CD4-positive, CD25-positive, alpha-beta regulatory T cell (primary cell): ENCODE measurements around the gene CDK12. TPM values are rescaled to one million over a fixed set of nuclear protein-coding genes. Genes with fewer than 3 reads are reported as not detected.
"Not testable (repeated sequence)": the region's sequence is repeated elsewhere in the genome, so short reads cannot be mapped to it uniquely, and the experiment has no call there.

ENCODE experiments used
- ATAC-seq, 2 donors: fragments of 150-1000 bp; cut with Tn5 transposase; one replicate each; pipeline ENCODE4 v1.10.0; 2021; ENCODE audit warnings: low read depth in 2 of 2, moderate number of reproducible peaks in 2 of 2, moderate library complexity in 1 of 2
- DNase-seq, 3 donors: peaks; one replicate each; pipeline versions ENCODE4 v3.0.0 to v3.0.0-alpha.2; 2012 to 2022; ENCODE audit warnings: mixed read lengths in 1 of 3
- H3K27ac ChIP-seq: one replicate; pipeline ENCODE4 v1.7.0; 2013; ENCODE audit warnings: mild to moderate bottlenecking, low read length; ENCODE audit not compliant: insufficient read depth, poor library complexity, severe bottlenecking
- H3K27me3 ChIP-seq: one replicate; pipeline ENCODE4 v1.7.0; 2013; ENCODE audit warnings: low read length; ENCODE audit not compliant: control insufficient read depth, insufficient read depth
- H3K36me3 ChIP-seq: one replicate; pipeline ENCODE4 v1.7.0; 2013; ENCODE audit warnings: mild to moderate bottlenecking, low read length, moderate library complexity; ENCODE audit not compliant: control insufficient read depth, insufficient read depth
- H3K4me1 ChIP-seq: 2 replicates; pipeline ENCODE4 v1.7.0; 2013; ENCODE audit warnings: mild to moderate bottlenecking, low read length; ENCODE audit not compliant: insufficient read depth, control insufficient read depth, poor library complexity, severe bottlenecking
- H3K4me3 ChIP-seq: one replicate; pipeline ENCODE4 v1.7.0; 2013; ENCODE audit warnings: low read depth, mild to moderate bottlenecking, low read length, moderate library complexity
- H3K9me3 ChIP-seq, 2 experiments: 1 replicate in 1 of 2; 2 replicates in 1 of 2; pipeline ENCODE4 v1.7.0; 2013; ENCODE audit warnings: low read length in 2 of 2, mild to moderate bottlenecking in 1 of 2, moderate library complexity in 1 of 2; ENCODE audit not compliant: control insufficient read depth in 2 of 2
- H3K27ac Mint-ChIP-seq, 3 donors: one replicate each; pipeline ENCODE4 v1.8.0; 2020 to 2022; ENCODE audit warnings: mild to moderate bottlenecking in 3 of 3, mixed read lengths in 3 of 3, moderate library complexity in 2 of 3
- H3K27me3 Mint-ChIP-seq: one replicate; pipeline ENCODE4 v1.8.0; 2022; ENCODE audit warnings: mild to moderate bottlenecking, mixed read lengths
- H3K36me3 Mint-ChIP-seq: one replicate; pipeline ENCODE4 v1.8.0; 2020; ENCODE audit warnings: mixed read lengths
- H3K4me1 Mint-ChIP-seq, 4 donors: one replicate each; pipeline ENCODE4 v1.8.0; 2020 to 2022; ENCODE audit warnings: mixed read lengths in 4 of 4, mild to moderate bottlenecking in 1 of 4
- H3K4me3 Mint-ChIP-seq, 4 donors: one replicate each; pipeline ENCODE4 v1.8.0; 2020 to 2022; ENCODE audit warnings: mild to moderate bottlenecking in 4 of 4, mixed read lengths in 4 of 4, moderate library complexity in 3 of 4
- H3K9me3 Mint-ChIP-seq, 7 donors: one replicate each; pipeline ENCODE4 v1.8.0; 2020 to 2022; ENCODE audit warnings: mixed read lengths in 7 of 7, mild to moderate bottlenecking in 3 of 7, moderate library complexity in 2 of 7
- polyA plus RNA-seq, 4 donors: library from polyadenylated mRNA; unstranded; fragments of 300-500 nt; fragmentation: Illumina TruSeq; gene quantifications; one replicate each; pipeline ENCODE4 v1.2.3, GENCODE V29; 2021
- total RNA-seq: library from RNA; stranded (reverse); gene quantifications from one replicate; pipeline ENCODE4 v1.2.3, GENCODE V29; 2022

CDK12 gene
- total and polyA plus RNA-seq, 5 donors from 2014 or later = 2.1 to 110 (median 3.7) TPM

- Histone ChIP-seq H3K4me3 (peak within 1 kb of the TSS; percentile 81), H3K27me3 (no peaks in the 10 kb centered on the region), H3K9me3 (no peaks in the 10 kb centered on the region), H3K27ac (peak within 1 kb of the TSS; percentile 91), H3K36me3 (peaks cover 16% of the 10 kb centered on the region), H3K4me1 (peaks cover 15% of the 10 kb centered on the region)
- H3K27me3 Mint-ChIP-seq = no peaks in the 10 kb centered on the region
- DNase-seq (peak; percentile 89 to 98 (median 93)), ATAC-seq (peak; percentile 95 to 97)
- peaks cover 12 to 41% (median 26%) of the 10 kb centered on the region in 4 donors for H3K4me1 Mint-ChIP-seq
- peak within 1 kb of the TSS; percentile 99 for H3K27ac Mint-ChIP-seq
- H3K36me3 Mint-ChIP-seq = peaks cover 4% of the 10 kb centered on the region
- peak within 1 kb of the TSS; percentile 95 to 99 (median 96) for H3K4me3 Mint-ChIP-seq
- H3K9me3 Mint-ChIP-seq = peaks cover 0 to 1% (median 0%) of the 10 kb centered on the region in 7 donors
Measured at GRCh38 chr17:39450847-39451581, 10.3 kb upstream of the CDK12 start, which contains the start of gene MED1. Gene MED1, minus strand, starts transcription at chr17:39451263. Its CDS starts 201 bp downstream, at chr17:39451062.

- Mint-ChIP-seq H3K27ac (no peak overlapping the region), H3K27me3 (peaks cover 1% of the 10 kb centered on the region), H3K9me3 (peaks cover 0 to 1% (median 0%) of the 10 kb centered on the region in 7 donors), H3K36me3 (no peaks in the 10 kb centered on the region), H3K4me3 (no peak overlapping the region), H3K4me1 (peaks cover 3 to 21% (median 12%) of the 10 kb centered on the region in 4 donors)
- H3K36me3 ChIP-seq = no peaks in the 10 kb centered on the region
- H3K4me1 ChIP-seq = peaks cover 8% of the 10 kb centered on the region
- H3K27ac ChIP-seq = no peak overlapping the region
- ATAC-seq (no peak), DNase-seq (no peak)
- no peaks in the 10 kb centered on the region for H3K9me3 ChIP-seq
- no peaks in the 10 kb centered on the region for H3K27me3 ChIP-seq
- no peak overlapping the region for H3K4me3 ChIP-seq
Measured at GRCh38 chr17:39455919-39456318, 5.4 kb upstream of the CDK12 start.

GRCh38 chr17:39461926-39462569 lies 762 bp downstream of the CDK12 start:
- ATAC-seq (peak; percentile 6 to 7), DNase-seq (no peak)
- H3K27me3 ChIP-seq = no peaks in the 10 kb centered on the region
- Mint-ChIP-seq H3K4me1 (peaks cover 4 to 52% (median 25%) of the 10 kb centered on the region in 4 donors), H3K9me3 (no peaks in the 10 kb centered on the region), H3K27ac (peak overlapping the region; percentile 92 to 98 (median 98)), H3K36me3 (peaks cover 12% of the 10 kb centered on the region), H3K27me3 (peaks cover 7% of the 10 kb centered on the region), H3K4me3 (peak overlapping the region; percentile 97 to 100 (median 98))
- peaks cover 36% of the 10 kb centered on the region for H3K4me1 ChIP-seq
- no peaks in the 10 kb centered on the region for H3K9me3 ChIP-seq
- H3K27ac ChIP-seq = peak overlapping the region; percentile 95
- H3K36me3 ChIP-seq = peaks cover 5% of the 10 kb centered on the region
- H3K4me3 ChIP-seq = peak overlapping the region; percentile 97

GRCh38 chr17:39462631-39463375 lies 1.5 kb downstream of the CDK12 start:
- Mint-ChIP-seq H3K27ac (peak overlapping the region; percentile 92 to 98 (median 98)), H3K36me3 (peaks cover 18% of the 10 kb centered on the region), H3K4me3 (peak overlapping the region; percentile 97 to 100 (median 98)), H3K4me1 (peaks cover 8 to 60% (median 32%) of the 10 kb centered on the region in 4 donors), H3K9me3 (no peaks in the 10 kb centered on the region), H3K27me3 (peaks cover 7% of the 10 kb centered on the region)
- peaks cover 11% of the 10 kb centered on the region for H3K36me3 ChIP-seq
- DNase-seq (peak in 1 of 3 donors; percentile 24), ATAC-seq (no peak)
- H3K4me3 ChIP-seq = peak overlapping the region; percentile 97
- H3K27ac ChIP-seq = peak overlapping the region; percentile 95
- peaks cover 42% of the 10 kb centered on the region for H3K4me1 ChIP-seq
- no peaks in the 10 kb centered on the region for H3K9me3 ChIP-seq
- H3K27me3 ChIP-seq = no peaks in the 10 kb centered on the region

GRCh38 chr17:39464639-39465181 lies 3.4 kb downstream of the CDK12 start:
- Histone ChIP-seq H3K36me3 (peaks cover 16% of the 10 kb centered on the region), H3K4me3 (peak overlapping the region; percentile 97), H3K4me1 (peaks cover 43% of the 10 kb centered on the region)
- Mint-ChIP-seq H3K4me1 (peaks cover 8 to 70% (median 34%) of the 10 kb centered on the region in 4 donors), H3K36me3 (peaks cover 18% of the 10 kb centered on the region), H3K4me3 (peak overlapping the region; percentile 97 to 100 (median 98)), H3K27ac (peak overlapping the region in 2 of 3 donors; percentile 11 to 98)
- H3K9me3 ChIP-seq, H3K27me3 Mint-ChIP-seq, ATAC-seq, H3K27me3 ChIP-seq, H3K9me3 Mint-ChIP-seq, DNase-seq, H3K27ac ChIP-seq: not testable (repeated sequence)

- peaks cover 30% of the 10 kb centered on the region for H3K4me1 ChIP-seq
- Mint-ChIP-seq H3K36me3 (peaks cover 25% of the 10 kb centered on the region), H3K4me1 (peaks cover 16 to 56% (median 31%) of the 10 kb centered on the region in 4 donors), H3K27ac (peak overlapping the region in 1 of 3 donors; percentile 77)
- H3K27ac ChIP-seq, H3K9me3 Mint-ChIP-seq, H3K4me3 Mint-ChIP-seq, H3K4me3 ChIP-seq, H3K27me3 Mint-ChIP-seq, ATAC-seq, H3K27me3 ChIP-seq, DNase-seq, H3K9me3 ChIP-seq: not testable (repeated sequence)
- peaks cover 48% of the 10 kb centered on the region for H3K36me3 ChIP-seq
Measured at GRCh38 chr17:39468610-39469009, 7.3 kb downstream of the CDK12 start.

GRCh38 chr17:39473310-39473709 lies 12.0 kb downstream of the CDK12 start:
- H3K36me3 ChIP-seq = peaks cover 50% of the 10 kb centered on the region
- H3K36me3 Mint-ChIP-seq = peaks cover 15% of the 10 kb centered on the region

More at GRCh38 chr17:39473310-39473709, 12.0 kb downstream of the CDK12 start:
- H3K4me1 ChIP-seq = no peaks in the 10 kb centered on the region
- no peaks in the 10 kb centered on the region for H3K9me3 Mint-ChIP-seq
- H3K27ac Mint-ChIP-seq = no peak overlapping the region
- H3K27me3 Mint-ChIP-seq = no peaks in the 10 kb centered on the region
- H3K27me3 ChIP-seq = no peaks in the 10 kb centered on the region
- H3K9me3 ChIP-seq = no peaks in the 10 kb centered on the region
- no peak overlapping the region for H3K4me3 Mint-ChIP-seq
- ATAC-seq (no peak), DNase-seq (no peak)
- H3K27ac ChIP-seq = no peak overlapping the region
- H3K4me1 Mint-ChIP-seq = peaks cover 0 to 14% (median 8%) of the 10 kb centered on the region in 4 donors
- no peak overlapping the region for H3K4me3 ChIP-seq
